Fibroblast of villous mesenchyme (primary cell): ENCODE data around the gene TSPAN5. TPM values are rescaled to one million over a fixed set of nuclear protein-coding genes. Genes with fewer than 3 reads are reported as not detected.
A peak's percentile ranks its signal among the peaks of the same experiment; 100 is the strongest.

Experiments
- DNase-seq: peaks from one replicate; pipeline ENCODE4 v3.0.0-alpha.2; 2010; ENCODE audit warnings: low read depth
- H3K4me3 ChIP-seq: 2 replicates; pipeline ENCODE4 v1.5.1; 2011; ENCODE audit warnings: low read depth, mild to moderate bottlenecking, low read length
- total RNA-seq: library from RNA; depleted of rRNA; stranded (reverse); fragments of >200 nt; gene quantifications from 2 replicates; pipeline ENCODE4 v1.2.3, GENCODE V29; 2012
- TF ChIP-seq, protein P1 (sequence below): IDR thresholded peaks from 2 replicates; pipeline ENCODE4 v1.5.1; 2012; ENCODE audit warnings: low read depth, mild to moderate bottlenecking, low read length; ENCODE audit not compliant: insufficient read depth

Gene TSPAN5
- total RNA-seq, 1 donor, result 50.5 TPM

DNA sequence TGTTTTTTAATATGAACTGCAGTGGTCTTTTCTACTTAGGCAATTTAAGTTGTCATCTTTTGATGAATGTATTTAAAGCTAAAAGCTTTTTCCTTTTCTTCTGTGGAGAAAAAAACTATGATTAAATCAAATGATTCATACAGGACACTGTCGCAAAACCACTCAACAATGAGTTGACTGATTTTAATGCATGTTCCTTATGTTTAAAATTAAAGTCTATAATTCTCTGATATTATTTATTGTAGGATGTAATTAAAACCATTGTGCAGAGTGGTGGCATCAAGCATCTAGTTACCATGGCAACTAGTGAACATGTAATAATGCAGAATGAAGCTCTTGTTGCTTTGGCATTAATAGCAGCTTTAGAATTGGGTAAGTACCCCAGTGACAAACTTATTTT, 224.7 kb downstream of the TSPAN5 start:
- TF ChIP-seq, protein P1, sequence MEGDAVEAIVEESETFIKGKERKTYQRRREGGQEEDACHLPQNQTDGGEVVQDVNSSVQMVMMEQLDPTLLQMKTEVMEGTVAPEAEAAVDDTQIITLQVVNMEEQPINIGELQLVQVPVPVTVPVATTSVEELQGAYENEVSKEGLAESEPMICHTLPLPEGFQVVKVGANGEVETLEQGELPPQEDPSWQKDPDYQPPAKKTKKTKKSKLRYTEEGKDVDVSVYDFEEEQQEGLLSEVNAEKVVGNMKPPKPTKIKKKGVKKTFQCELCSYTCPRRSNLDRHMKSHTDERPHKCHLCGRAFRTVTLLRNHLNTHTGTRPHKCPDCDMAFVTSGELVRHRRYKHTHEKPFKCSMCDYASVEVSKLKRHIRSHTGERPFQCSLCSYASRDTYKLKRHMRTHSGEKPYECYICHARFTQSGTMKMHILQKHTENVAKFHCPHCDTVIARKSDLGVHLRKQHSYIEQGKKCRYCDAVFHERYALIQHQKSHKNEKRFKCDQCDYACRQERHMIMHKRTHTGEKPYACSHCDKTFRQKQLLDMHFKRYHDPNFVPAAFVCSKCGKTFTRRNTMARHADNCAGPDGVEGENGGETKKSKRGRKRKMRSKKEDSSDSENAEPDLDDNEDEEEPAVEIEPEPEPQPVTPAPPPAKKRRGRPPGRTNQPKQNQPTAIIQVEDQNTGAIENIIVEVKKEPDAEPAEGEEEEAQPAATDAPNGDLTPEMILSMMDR, result no peak
- no peak for DNase-seq
- no peak overlapping the region for H3K4me3 ChIP-seq

GRCh38 chr4:98430708-98431403, 227.6 kb downstream of the TSPAN5 start:
- no peak overlapping the region for H3K4me3 ChIP-seq
- TF ChIP-seq, protein P1, result no peak
- DNase-seq, result peak; percentile 70

GRCh38 chr4:98423009-98423408, 235.4 kb downstream of the TSPAN5 start:
- H3K4me3 ChIP-seq, result no peak overlapping the region
- TF ChIP-seq, protein P1, result no peak
- DNase-seq, result no peak

- no peak overlapping the region for H3K4me3 ChIP-seq
- peak; percentile 37 for DNase-seq
- TF ChIP-seq, protein P1, result no peak
Observed at GRCh38 chr4:98421111-98421510, 237.3 kb downstream of the TSPAN5 start.
